ENCODE measurements around the gene PDE8A.
"Not testable (repeated sequence)": the region's sequence is repeated elsewhere in the genome, so short reads cannot be mapped to it uniquely, and the experiment has no call there.

PDE8A gene

GRCh38 chr15:85142312-85142711 lies 160.7 kb downstream of the PDE8A start:
- DNase-seq, result peak; percentile 52

- peak; percentile 14 for DNase-seq
Observed at GRCh38 chr15:85149465-85150129, 167.9 kb downstream of the PDE8A start.

- no peak for DNase-seq
Observed at GRCh38 chr15:85150130-85150480, 168.4 kb downstream of the PDE8A start.

GRCh38 chr15:85151145-85151544 lies 169.5 kb downstream of the PDE8A start:
- no peak for DNase-seq

- DNase-seq, result no peak
Observed at GRCh38 chr15:85151861-85152260, 170.2 kb downstream of the PDE8A start.

- DNase-seq, result no peak
Observed at GRCh38 chr15:85154061-85154460, 172.4 kb downstream of the PDE8A start.

- DNase-seq, result no peak
Observed at GRCh38 chr15:85155360-85155759, 173.7 kb downstream of the PDE8A start.

- DNase-seq, result no peak
Observed at GRCh38 chr15:85155857-85156256, 174.2 kb downstream of the PDE8A start.

- no peak for DNase-seq
Observed at GRCh38 chr15:85157344-85157743, 175.7 kb downstream of the PDE8A start.

- no peak for DNase-seq
Observed at GRCh38 chr15:85162237-85162636, 180.6 kb downstream of the PDE8A start.

- DNase-seq, result no peak
Observed at GRCh38 chr15:85164841-85165466, 183.3 kb downstream of the PDE8A start.

- no peak for DNase-seq
Observed at GRCh38 chr15:85167568-85167967, 185.9 kb downstream of the PDE8A start.

GRCh38 chr15:85168642-85169173 lies 187.1 kb downstream of the PDE8A start:
- no peak for DNase-seq

GRCh38 chr15:85171736-85172135 lies 190.1 kb downstream of the PDE8A start:
- no peak for DNase-seq

GRCh38 chr15:85172846-85173490 lies 191.3 kb downstream of the PDE8A start:
- no peak for DNase-seq

- DNase-seq, result not testable (repeated sequence)
Observed at GRCh38 chr15:85173630-85174029, 192.0 kb downstream of the PDE8A start.

GRCh38 chr15:85174521-85174920 lies 192.9 kb downstream of the PDE8A start:
- DNase-seq, result no peak

GRCh38 chr15:85177042-85177515 lies 195.4 kb downstream of the PDE8A start:
- peak; percentile 67 for DNase-seq

GRCh38 chr15:85178308-85178707 lies 196.7 kb downstream of the PDE8A start:
- no peak for DNase-seq

GRCh38 chr15:85179700-85180099 lies 198.0 kb downstream of the PDE8A start:
- no peak for DNase-seq

- not testable (repeated sequence) for DNase-seq
Observed at GRCh38 chr15:85185350-85185749, 203.7 kb downstream of the PDE8A start.

- DNase-seq, result not testable (repeated sequence)
Observed at GRCh38 chr15:85188171-85188577, 206.5 kb downstream of the PDE8A start.
